Hematopoietic multipotent progenitor cell treated with erythropoietin and hydrocortisone succinate and interleukin-3 and kit ligand, for 8 days (in vitro differentiated cells): ENCODE data around the gene PRPH.
"Not testable (repeated sequence)": the region's sequence is repeated elsewhere in the genome, so short reads cannot be mapped to it uniquely, and the experiment has no call there.

Experiments
- DNase-seq: peaks from one replicate; pipeline ENCODE4 v3.0.0-alpha.2; 2015

Gene PRPH

GRCh38 chr12:49333778-49334177 lies 38.8 kb downstream of the PRPH start:
- not testable (repeated sequence) for DNase-seq

GRCh38 chr12:49334226-49334625 lies 39.3 kb downstream of the PRPH start:
- no peak for DNase-seq

GRCh38 chr12:49334681-49335080 lies 39.7 kb downstream of the PRPH start:
- no peak for DNase-seq

GRCh38 chr12:49335118-49335954 lies 40.4 kb downstream of the PRPH start:
- no peak for DNase-seq

- DNase-seq, result no peak
These were observed 41.2 kb downstream of the PRPH start for GRCh38 chr12:49335955-49336644.

GRCh38 chr12:49336645-49337584 lies 42.0 kb downstream of the PRPH start, which contains the start of gene C1QL4:
C1QL4 (minus strand) TSS chr12:49337188; CDS start chr12:49336477, 711 bp downstream.
- DNase-seq, result peak; percentile 75

- DNase-seq, result no peak
These were observed 44.0 kb downstream of the PRPH start for GRCh38 chr12:49338830-49339463.

- no peak for DNase-seq
These were observed 44.5 kb downstream of the PRPH start for GRCh38 chr12:49339464-49339861.

- DNase-seq, result no peak
These were observed 45.3 kb downstream of the PRPH start for GRCh38 chr12:49340095-49340870.

- DNase-seq, result no peak
These were observed 46.2 kb downstream of the PRPH start for GRCh38 chr12:49340971-49341776.

- DNase-seq, result no peak
These were observed 46.8 kb downstream of the PRPH start for GRCh38 chr12:49341777-49342065.

GRCh38 chr12:49342066-49342913 lies 47.3 kb downstream of the PRPH start:
- peak; percentile 84 for DNase-seq

GRCh38 chr12:49342914-49343731 lies 48.2 kb downstream of the PRPH start:
- DNase-seq, result no peak

- DNase-seq, result no peak
These were observed 49.6 kb downstream of the PRPH start for GRCh38 chr12:49344486-49345050.

GRCh38 chr12:49345051-49345824 lies 50.3 kb downstream of the PRPH start:
- DNase-seq, result no peak

GRCh38 chr12:49345825-49346658 lies 51.1 kb downstream of the PRPH start:
- DNase-seq, result no peak
